ENCODE data around the gene CAMK2A. TPM values are rescaled to one million over a fixed set of nuclear protein-coding genes. Genes with fewer than 3 reads are reported as not detected.

Gene CAMK2A
- total and polyA plus RNA-seq, 4 donors = under 0.01 TPM; not detected in 3

GRCh38 chr5:150172145-150172544, 117.4 kb downstream of the CAMK2A start:
- Histone ChIP-seq H3K9ac (ENCODE audit: low read depth in 1 of 2, low read length in 2 of 2) (no peak overlapping the region), H3K9me3 (ENCODE audit: control insufficient read depth in 4 of 4, low read length in 3 of 4) (no peaks in the 10 kb centered on the region), H3K4me3 (ENCODE audit: low read depth in 1 of 3, low read length in 3 of 3) (no peak overlapping the region), H3K36me3 (ENCODE audit: control insufficient read depth in 4 of 4, insufficient read depth in 3 of 4, low read depth in 1 of 4, low read length in 3 of 4) (no peaks in the 10 kb centered on the region), H3K4me1 (ENCODE audit: control insufficient read depth in 4 of 4, insufficient read depth in 4 of 4, low read length in 3 of 4) (no peaks in the 10 kb centered on the region), H3K27me3 (ENCODE audit: control insufficient read depth in 4 of 4, insufficient read depth in 4 of 4, low read length in 3 of 4) (peaks cover 0 to 2% (median 0%) of the 10 kb centered on the region in 4 donors), H3K27ac (ENCODE audit: low read depth in 1 of 2, low read length in 2 of 2) (no peak overlapping the region)
- WGBS = 65% methylated on average over 1 of the region's 1 CpG
- DNase-seq (ENCODE audit: low spot score) = no peak
- TF ChIP-seq HNF4A (conservative IDR thresholded peaks at IDR 0.05) (no peak), RXRA (IDR thresholded peaks at IDR 0.05) (no peak), CTCF (IDR thresholded peaks at IDR 0.05; ENCODE audit: low read depth, low read length, missing input control) (no peak)

Other genes starting within 250 kb of the CAMK2A start
- gene CSF1R, start 203.2 kb downstream of the CAMK2A start, total RNA-seq = 10 to 100 TPM; 26.4 to 46.2 TPM
- 10 to 100 TPM in 1 of 2 donors, 1 to 10 TPM in 1; 5.4 to 17.9 TPM for gene CSF1R, start 203.2 kb downstream of the CAMK2A start, polyA plus RNA-seq
- gene PDGFRB, start 133.9 kb downstream of the CAMK2A start, total RNA-seq = 10 to 100 TPM; 10.6 to 13.1 TPM
- gene PDGFRB, start 133.9 kb downstream of the CAMK2A start, polyA plus RNA-seq = 1 to 10 TPM; 5.2 to 6.1 TPM
- gene CDX1, start 123.0 kb downstream of the CAMK2A start, total RNA-seq = not detected
- gene CDX1, start 123.0 kb downstream of the CAMK2A start, polyA plus RNA-seq = not detected
- not detected for gene SLC6A7, start 99.7 kb downstream of the CAMK2A start, total RNA-seq
- gene SLC6A7, start 99.7 kb downstream of the CAMK2A start, polyA plus RNA-seq = not detected
- gene ARSI, start 13.1 kb upstream of the CAMK2A start, total RNA-seq = under 1 TPM; 0.33 to 0.51 TPM
- under 1 TPM in 1 of 2 donors, not detected in 1; 0.23 TPM for gene ARSI, start 13.1 kb upstream of the CAMK2A start, polyA plus RNA-seq
- 1 to 10 TPM; 8.5 TPM for gene TCOF1, start 67.9 kb upstream of the CAMK2A start, total RNA-seq
- 1 to 10 TPM; 3.2 to 4.4 TPM for gene TCOF1, start 67.9 kb upstream of the CAMK2A start, polyA plus RNA-seq
- 100 to 1,000 TPM; 176 to 214 TPM for gene CD74, start 123.1 kb upstream of the CAMK2A start, total RNA-seq
- 100 to 1,000 TPM; 299 to 327 TPM for gene CD74, start 123.1 kb upstream of the CAMK2A start, polyA plus RNA-seq
- gene RPS14, start 160.0 kb upstream of the CAMK2A start, total RNA-seq = 100 to 1,000 TPM; 822 to 948 TPM
- gene RPS14, start 160.0 kb upstream of the CAMK2A start, polyA plus RNA-seq = 100 to 1,000 TPM; 609 to 956 TPM
- gene NDST1, start 218.4 kb upstream of the CAMK2A start, total RNA-seq = 100 to 1,000 TPM in 1 of 2 donors, 10 to 100 TPM in 1; 39.5 to 103 TPM
- 10 to 100 TPM; 10.3 to 38.5 TPM for gene NDST1, start 218.4 kb upstream of the CAMK2A start, polyA plus RNA-seq